IPS-18a (cell line): ENCODE results near the gene GLP1R.

ENCODE experiments used
- H3K27ac ChIP-seq: one replicate; pipeline ENCODE4 v1.5.1; 2013; ENCODE audit warnings: low read length
- H3K27me3 ChIP-seq: one replicate; pipeline ENCODE4 v1.6.1; 2013; ENCODE audit warnings: mild to moderate bottlenecking, low read length; ENCODE audit not compliant: control insufficient read depth, insufficient read depth
- H3K36me3 ChIP-seq: one replicate; pipeline ENCODE4 v1.6.1; 2013; ENCODE audit warnings: low read depth, low read length; ENCODE audit not compliant: control insufficient read depth
- H3K4me1 ChIP-seq: one replicate; pipeline ENCODE4 v1.6.1; 2013; ENCODE audit warnings: low read depth, low read length; ENCODE audit not compliant: control insufficient read depth
- H3K4me3 ChIP-seq: one replicate; pipeline ENCODE4 v1.5.1; 2013; ENCODE audit warnings: low read length
- H3K9ac ChIP-seq: one replicate; pipeline ENCODE4 v1.6.1; 2013; ENCODE audit warnings: mild to moderate bottlenecking, low read length, moderate library complexity
- H3K9me3 ChIP-seq: one replicate; pipeline ENCODE4 v1.6.1; 2013; ENCODE audit warnings: low read depth, low read length; ENCODE audit not compliant: control insufficient read depth

Gene GLP1R

GRCh38 chr6:39048481-39049399, at the start of gene GLP1R:
TSS of gene GLP1R (plus strand) at chr6:39048781. CDS start at chr6:39048841, 60 bp downstream.
- Histone ChIP-seq H3K27me3 (peaks cover 41% of the 10 kb centered on the region), H3K27ac (no peak within 1 kb of the TSS), H3K9me3 (no peaks in the 10 kb centered on the region), H3K9ac (peak within 1 kb of the TSS; percentile 60), H3K4me1 (peaks cover 7% of the 10 kb centered on the region), H3K4me3 (peak within 1 kb of the TSS; percentile 70), H3K36me3 (no peaks in the 10 kb centered on the region)

GRCh38 chr6:39003072-39003471, 45.5 kb upstream of the GLP1R start:
- Histone ChIP-seq H3K27me3 (no peaks in the 10 kb centered on the region), H3K9me3 (no peaks in the 10 kb centered on the region), H3K4me1 (no peaks in the 10 kb centered on the region), H3K27ac (no peak overlapping the region), H3K4me3 (no peak overlapping the region), H3K36me3 (no peaks in the 10 kb centered on the region), H3K9ac (no peak overlapping the region)

- H3K36me3 ChIP-seq = no peaks in the 10 kb centered on the region
- H3K4me3 ChIP-seq = no peak overlapping the region
- H3K4me1 ChIP-seq = no peaks in the 10 kb centered on the region
- H3K9me3 ChIP-seq = no peaks in the 10 kb centered on the region
- H3K9ac ChIP-seq = no peak overlapping the region
- H3K27me3 ChIP-seq = no peaks in the 10 kb centered on the region
- H3K27ac ChIP-seq = no peak overlapping the region
These were observed 45.1 kb upstream of the GLP1R start for GRCh38 chr6:39003492-39003891.

- H3K4me3 ChIP-seq = no peak overlapping the region
- H3K27me3 ChIP-seq = no peaks in the 10 kb centered on the region
- H3K36me3 ChIP-seq = no peaks in the 10 kb centered on the region
- H3K4me1 ChIP-seq = no peaks in the 10 kb centered on the region
- no peaks in the 10 kb centered on the region for H3K9me3 ChIP-seq
- no peak overlapping the region for H3K9ac ChIP-seq
- H3K27ac ChIP-seq = no peak overlapping the region
These were observed 43.8 kb upstream of the GLP1R start for GRCh38 chr6:39004801-39005200.

GRCh38 chr6:39005774-39006173, 42.8 kb upstream of the GLP1R start:
- Histone ChIP-seq H3K9me3 (no peaks in the 10 kb centered on the region), H3K27ac (no peak overlapping the region), H3K9ac (no peak overlapping the region), H3K4me1 (no peaks in the 10 kb centered on the region), H3K4me3 (no peak overlapping the region), H3K36me3 (no peaks in the 10 kb centered on the region), H3K27me3 (no peaks in the 10 kb centered on the region)

GRCh38 chr6:39007575-39007974, 41.0 kb upstream of the GLP1R start:
- Histone ChIP-seq H3K36me3 (no peaks in the 10 kb centered on the region), H3K4me1 (no peaks in the 10 kb centered on the region), H3K9ac (no peak overlapping the region), H3K4me3 (no peak overlapping the region), H3K9me3 (no peaks in the 10 kb centered on the region), H3K27me3 (no peaks in the 10 kb centered on the region), H3K27ac (no peak overlapping the region)

GRCh38 chr6:39008737-39009136, 39.8 kb upstream of the GLP1R start:
- no peaks in the 10 kb centered on the region for H3K27me3 ChIP-seq
- no peaks in the 10 kb centered on the region for H3K4me1 ChIP-seq
- no peaks in the 10 kb centered on the region for H3K9me3 ChIP-seq
- no peak overlapping the region for H3K9ac ChIP-seq
- no peak overlapping the region for H3K4me3 ChIP-seq
- no peaks in the 10 kb centered on the region for H3K36me3 ChIP-seq
- H3K27ac ChIP-seq = no peak overlapping the region

GRCh38 chr6:39009476-39009875, 39.1 kb upstream of the GLP1R start:
- no peaks in the 10 kb centered on the region for H3K27me3 ChIP-seq
- no peaks in the 10 kb centered on the region for H3K9me3 ChIP-seq
- H3K4me1 ChIP-seq = no peaks in the 10 kb centered on the region
- H3K36me3 ChIP-seq = no peaks in the 10 kb centered on the region
- no peak overlapping the region for H3K27ac ChIP-seq
- no peak overlapping the region for H3K9ac ChIP-seq
- H3K4me3 ChIP-seq = no peak overlapping the region

GRCh38 chr6:39016839-39017546, 31.6 kb upstream of the GLP1R start:
- H3K9ac ChIP-seq = no peak overlapping the region
- peaks cover 7% of the 10 kb centered on the region for H3K4me1 ChIP-seq
- H3K4me3 ChIP-seq = no peak overlapping the region
- no peaks in the 10 kb centered on the region for H3K9me3 ChIP-seq
- H3K27ac ChIP-seq = no peak overlapping the region
- H3K36me3 ChIP-seq = no peaks in the 10 kb centered on the region
- H3K27me3 ChIP-seq = no peaks in the 10 kb centered on the region

GRCh38 chr6:39017547-39017880, 31.1 kb upstream of the GLP1R start:
- no peak overlapping the region for H3K27ac ChIP-seq
- no peaks in the 10 kb centered on the region for H3K9me3 ChIP-seq
- H3K36me3 ChIP-seq = no peaks in the 10 kb centered on the region
- no peaks in the 10 kb centered on the region for H3K27me3 ChIP-seq
- H3K4me1 ChIP-seq = peaks cover 7% of the 10 kb centered on the region
- no peak overlapping the region for H3K4me3 ChIP-seq
- no peak overlapping the region for H3K9ac ChIP-seq

GRCh38 chr6:39018103-39018502, 30.5 kb upstream of the GLP1R start:
- Histone ChIP-seq H3K27ac (no peak overlapping the region), H3K4me3 (no peak overlapping the region), H3K27me3 (no peaks in the 10 kb centered on the region), H3K36me3 (no peaks in the 10 kb centered on the region), H3K9me3 (no peaks in the 10 kb centered on the region), H3K9ac (no peak overlapping the region), H3K4me1 (peaks cover 7% of the 10 kb centered on the region)

- Histone ChIP-seq H3K27me3 (no peaks in the 10 kb centered on the region), H3K9ac (no peak overlapping the region), H3K27ac (no peak overlapping the region), H3K36me3 (no peaks in the 10 kb centered on the region), H3K4me1 (peaks cover 7% of the 10 kb centered on the region), H3K4me3 (no peak overlapping the region), H3K9me3 (no peaks in the 10 kb centered on the region)
These were observed 28.4 kb upstream of the GLP1R start for GRCh38 chr6:39020136-39020535.
